Type B pancreatic cell (in vitro differentiated cells): ENCODE measurements around the gene VPS4A. TPM values are rescaled to one million over a fixed set of nuclear protein-coding genes. Genes with fewer than 3 reads are reported as not detected.

ENCODE experiments used
- DNase-seq: peaks from one replicate; pipeline ENCODE4 v3.0.0; 2021; ENCODE audit warnings: mixed read lengths; ENCODE audit not compliant: unreplicated experiment; ENCODE audit errors: extremely low spot score
- H3K27ac Mint-ChIP-seq: 2 replicates; pipeline ENCODE4 v1.8.0; 2021; ENCODE audit warnings: mild to moderate bottlenecking, mixed read lengths
- H3K27me3 Mint-ChIP-seq: 2 replicates; pipeline ENCODE4 v1.8.0; 2021; ENCODE audit warnings: mixed read lengths
- H3K36me3 Mint-ChIP-seq: 2 replicates; pipeline ENCODE4 v1.8.0; 2021; ENCODE audit warnings: mixed read lengths
- H3K4me1 Mint-ChIP-seq: one replicate; pipeline ENCODE4 v1.8.0; 2021; ENCODE audit warnings: mixed read lengths; ENCODE audit not compliant: unreplicated experiment
- H3K4me3 Mint-ChIP-seq: 2 replicates; pipeline ENCODE4 v1.8.0; 2021; ENCODE audit warnings: mild to moderate bottlenecking, mixed read lengths
- H3K9me3 Mint-ChIP-seq: 2 replicates; pipeline ENCODE4 v1.8.0; 2021; ENCODE audit warnings: mixed read lengths
- total RNA-seq: library from RNA; stranded (reverse); gene quantifications from 2 replicates; pipeline ENCODE4 v1.2.1, GENCODE V29; 2021; ENCODE audit warnings: low replicate concordance
- TF ChIP-seq, protein P1 (sequence below): fragments of 200-600 bp; sonication (generic); conservative IDR thresholded peaks from 2 replicates; pipeline ENCODE4 v1.5.0; 2021; ENCODE audit warnings: antibody characterized with exemption, mild to moderate bottlenecking

Gene VPS4A
- total RNA-seq, 1 donor from 2014 or later = 31.2 TPM

DNA sequence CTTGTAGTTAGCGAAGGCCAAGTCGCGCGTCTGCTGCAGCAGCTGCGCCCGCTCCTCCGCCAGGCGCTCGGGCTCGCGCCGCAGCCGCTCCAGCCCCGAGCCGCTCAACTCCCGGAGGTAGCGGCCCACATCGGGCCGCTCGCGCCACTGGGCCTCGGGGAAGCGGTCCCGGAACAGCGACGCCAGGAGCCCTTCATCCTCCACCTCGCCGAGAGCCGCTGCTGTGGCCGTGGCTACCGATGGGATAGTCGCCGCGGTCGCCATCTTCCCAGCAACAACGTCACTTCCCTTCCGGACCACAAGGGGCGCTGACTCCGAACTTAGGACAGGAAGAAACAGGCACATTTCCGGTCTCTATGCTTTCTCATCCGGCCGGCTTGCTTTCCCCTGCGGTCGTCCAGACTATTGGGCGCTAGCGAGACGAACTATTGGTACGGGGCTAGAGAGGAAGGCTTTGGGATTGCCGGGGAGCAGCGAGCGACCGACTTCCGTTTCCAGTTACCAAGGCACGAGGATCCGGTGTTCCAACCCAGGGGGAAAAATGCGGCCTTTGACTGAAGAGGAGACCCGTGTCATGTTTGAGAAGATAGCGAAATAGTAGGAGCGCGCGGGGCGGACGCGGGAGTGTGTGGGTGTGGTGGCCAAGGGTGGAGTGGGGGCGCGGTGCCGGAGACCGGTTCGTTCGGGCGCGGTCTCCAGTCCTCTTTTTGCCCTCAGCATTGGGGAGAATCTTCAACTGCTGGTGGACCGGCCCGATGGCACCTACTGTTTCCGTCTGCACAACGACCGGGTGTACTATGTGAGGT, 28.3 kb downstream of the VPS4A start, which contains the start of the genes COG8 and NIP7:
Gene COG8 (minus strand): TSS at position 276 of the 806 bp plus-strand sequence. CDS start 12 bp downstream, at position 264.
Gene NIP7 (plus strand): TSS at position 484 of the 806 bp plus-strand sequence. CDS start 58 bp downstream, at position 542.
- TF ChIP-seq, protein P1, sequence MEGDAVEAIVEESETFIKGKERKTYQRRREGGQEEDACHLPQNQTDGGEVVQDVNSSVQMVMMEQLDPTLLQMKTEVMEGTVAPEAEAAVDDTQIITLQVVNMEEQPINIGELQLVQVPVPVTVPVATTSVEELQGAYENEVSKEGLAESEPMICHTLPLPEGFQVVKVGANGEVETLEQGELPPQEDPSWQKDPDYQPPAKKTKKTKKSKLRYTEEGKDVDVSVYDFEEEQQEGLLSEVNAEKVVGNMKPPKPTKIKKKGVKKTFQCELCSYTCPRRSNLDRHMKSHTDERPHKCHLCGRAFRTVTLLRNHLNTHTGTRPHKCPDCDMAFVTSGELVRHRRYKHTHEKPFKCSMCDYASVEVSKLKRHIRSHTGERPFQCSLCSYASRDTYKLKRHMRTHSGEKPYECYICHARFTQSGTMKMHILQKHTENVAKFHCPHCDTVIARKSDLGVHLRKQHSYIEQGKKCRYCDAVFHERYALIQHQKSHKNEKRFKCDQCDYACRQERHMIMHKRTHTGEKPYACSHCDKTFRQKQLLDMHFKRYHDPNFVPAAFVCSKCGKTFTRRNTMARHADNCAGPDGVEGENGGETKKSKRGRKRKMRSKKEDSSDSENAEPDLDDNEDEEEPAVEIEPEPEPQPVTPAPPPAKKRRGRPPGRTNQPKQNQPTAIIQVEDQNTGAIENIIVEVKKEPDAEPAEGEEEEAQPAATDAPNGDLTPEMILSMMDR = peak; percentile 93
- Mint-ChIP-seq H3K27me3 (no peaks in the 10 kb centered on the region), H3K27ac (peak within 1 kb of the TSS; percentile 98), H3K4me1 (peaks cover 27% of the 10 kb centered on the region), H3K9me3 (no peaks in the 10 kb centered on the region), H3K36me3 (peaks cover 19% of the 10 kb centered on the region), H3K4me3 (peak within 1 kb of the TSS; percentile 100)
- peak; percentile 94 for DNase-seq

DNA sequence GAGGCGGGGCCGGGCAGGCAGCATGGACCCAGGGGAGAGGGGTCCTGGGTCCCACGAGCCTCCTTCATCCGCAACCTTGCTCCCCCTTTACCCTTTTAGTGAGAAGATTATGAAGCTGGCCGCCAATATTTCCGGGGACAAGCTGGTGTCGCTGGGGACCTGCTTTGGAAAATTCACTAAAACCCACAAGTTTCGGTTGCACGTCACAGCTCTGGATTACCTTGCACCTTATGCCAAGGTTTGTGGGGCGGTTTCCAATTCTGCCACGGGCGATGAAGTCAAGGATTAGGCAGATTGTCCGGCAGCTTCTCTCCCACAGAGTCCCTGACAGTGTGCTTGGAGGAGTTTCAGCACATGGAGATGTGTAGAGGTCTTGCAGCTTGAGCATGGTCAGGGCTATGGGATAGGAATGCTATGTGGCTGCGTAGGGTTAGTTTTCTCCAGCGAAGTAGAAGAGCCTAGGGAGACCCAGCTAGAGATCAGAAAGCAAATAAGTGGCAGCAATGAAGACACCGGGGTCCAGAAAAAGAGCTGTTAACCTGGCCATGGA, 29.0 kb downstream of the VPS4A start:
- TF ChIP-seq, protein P1 = no peak
- no peak for DNase-seq
- Mint-ChIP-seq H3K4me1 (peaks cover 27% of the 10 kb centered on the region), H3K36me3 (peaks cover 19% of the 10 kb centered on the region), H3K27me3 (no peaks in the 10 kb centered on the region), H3K4me3 (peak overlapping the region; percentile 100), H3K9me3 (no peaks in the 10 kb centered on the region), H3K27ac (peak overlapping the region; percentile 98)

DNA sequence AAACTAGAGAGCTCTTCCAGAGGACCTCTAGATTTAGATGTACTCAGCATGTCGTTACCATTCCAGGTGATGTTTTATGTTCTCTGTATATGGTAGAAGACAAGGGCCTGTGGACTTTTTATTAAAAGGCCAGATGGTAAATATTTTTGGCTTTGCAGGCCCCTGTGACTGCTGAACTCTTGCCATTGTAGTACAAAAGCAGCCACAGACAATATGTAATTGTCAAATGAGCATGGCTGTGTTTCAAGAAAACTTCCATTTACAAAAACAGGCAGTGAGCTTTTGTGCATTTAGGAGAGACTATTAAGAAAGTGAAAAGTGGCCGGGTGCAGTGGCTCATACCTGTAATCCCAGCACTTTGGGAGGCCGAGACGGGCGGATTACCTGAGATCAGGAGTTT, 33.0 kb downstream of the VPS4A start:
- Mint-ChIP-seq H3K4me1 (peaks cover 18% of the 10 kb centered on the region), H3K4me3 (no peak overlapping the region), H3K9me3 (no peaks in the 10 kb centered on the region), H3K36me3 (peaks cover 17% of the 10 kb centered on the region), H3K27ac (no peak overlapping the region), H3K27me3 (no peaks in the 10 kb centered on the region)
- no peak for DNase-seq
- TF ChIP-seq, protein P1 = no peak

DNA sequence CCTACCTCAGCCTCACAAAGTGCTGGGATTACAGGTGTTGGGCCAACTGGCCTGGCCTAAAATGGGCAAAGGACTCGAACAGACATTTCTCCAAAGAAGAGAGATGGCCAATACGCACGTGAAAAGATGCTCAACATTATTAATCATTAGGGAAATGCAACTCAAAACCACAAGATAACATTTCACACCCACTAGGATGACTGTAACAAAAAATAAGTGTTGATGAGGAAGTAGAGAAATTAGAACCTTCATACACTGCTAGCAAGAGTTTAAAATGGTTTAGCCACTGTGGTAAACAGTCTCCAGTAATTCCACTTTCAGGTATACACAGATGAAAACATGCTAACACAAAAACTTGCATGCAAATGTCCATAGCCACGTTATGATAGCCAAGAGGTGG, 34.8 kb downstream of the VPS4A start:
- DNase-seq = no peak
- Mint-ChIP-seq H3K4me1 (peaks cover 10% of the 10 kb centered on the region), H3K27me3 (no peaks in the 10 kb centered on the region), H3K4me3 (no peak overlapping the region), H3K9me3 (no peaks in the 10 kb centered on the region), H3K27ac (no peak overlapping the region), H3K36me3 (peaks cover 8% of the 10 kb centered on the region)
- TF ChIP-seq, protein P1 = no peak

DNA sequence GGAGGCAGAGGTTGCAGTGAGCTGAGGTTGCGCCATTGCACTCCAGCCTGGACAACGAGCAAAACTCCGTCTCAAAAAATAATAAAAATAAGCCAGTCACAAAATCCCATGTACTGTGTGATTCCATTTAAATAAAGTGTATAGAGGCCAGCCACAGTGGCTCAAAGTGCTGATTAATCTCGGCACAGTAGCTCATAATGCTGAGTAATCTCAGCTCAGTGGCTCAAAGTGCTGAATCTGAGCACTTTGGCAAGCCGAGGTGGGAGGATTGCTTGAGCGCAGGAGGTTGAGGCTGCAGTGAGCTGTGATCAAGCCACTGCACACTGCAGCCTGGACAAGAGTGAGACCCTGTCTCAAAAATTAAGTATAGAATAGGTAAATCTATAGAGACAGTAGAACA, 35.5 kb downstream of the VPS4A start:
- peaks cover 8% of the 10 kb centered on the region for H3K36me3 Mint-ChIP-seq
- no peak overlapping the region for H3K27ac Mint-ChIP-seq
- no peak overlapping the region for H3K4me3 Mint-ChIP-seq
- H3K27me3 Mint-ChIP-seq = no peaks in the 10 kb centered on the region
- TF ChIP-seq, protein P1 = no peak
- peaks cover 9% of the 10 kb centered on the region for H3K4me1 Mint-ChIP-seq
- no peak for DNase-seq
- H3K9me3 Mint-ChIP-seq = no peaks in the 10 kb centered on the region
